ENCODE measurements around the gene IMPG2.

IMPG2 gene

DNA sequence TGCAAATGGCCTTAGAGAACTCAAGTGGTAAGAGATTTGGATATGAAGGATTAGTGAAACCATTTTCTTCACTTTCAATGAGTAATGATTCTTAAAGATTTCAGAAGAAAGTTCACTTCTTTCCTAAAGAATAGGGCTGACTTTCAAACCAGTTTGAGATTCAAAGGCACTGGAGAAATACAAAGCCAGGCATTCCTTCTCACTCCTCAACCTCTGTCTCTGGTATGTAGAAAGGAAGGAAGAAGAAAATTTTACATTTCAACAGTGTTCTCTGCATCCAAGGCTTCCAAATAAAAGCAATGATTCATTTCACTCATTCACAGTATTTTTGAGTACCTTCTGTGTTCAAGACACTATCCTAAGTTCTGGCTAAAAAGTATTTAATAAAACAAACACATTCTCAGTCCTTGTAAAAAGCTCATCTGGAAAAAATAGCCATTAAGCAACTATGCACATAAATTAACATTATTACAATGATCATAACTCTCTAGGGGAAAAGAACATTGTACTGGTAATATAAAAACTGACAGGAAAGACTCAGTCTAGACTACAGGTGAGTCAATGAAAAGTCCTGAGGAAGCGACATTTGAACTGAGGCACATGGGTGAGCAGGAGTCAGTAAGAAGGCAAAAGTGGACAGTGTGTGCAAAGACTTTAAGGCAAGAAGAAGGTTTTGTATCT, 79.5 kb downstream of the IMPG2 start:
- DNase-seq (ENCODE audit: low spot score), result no peak

DNA sequence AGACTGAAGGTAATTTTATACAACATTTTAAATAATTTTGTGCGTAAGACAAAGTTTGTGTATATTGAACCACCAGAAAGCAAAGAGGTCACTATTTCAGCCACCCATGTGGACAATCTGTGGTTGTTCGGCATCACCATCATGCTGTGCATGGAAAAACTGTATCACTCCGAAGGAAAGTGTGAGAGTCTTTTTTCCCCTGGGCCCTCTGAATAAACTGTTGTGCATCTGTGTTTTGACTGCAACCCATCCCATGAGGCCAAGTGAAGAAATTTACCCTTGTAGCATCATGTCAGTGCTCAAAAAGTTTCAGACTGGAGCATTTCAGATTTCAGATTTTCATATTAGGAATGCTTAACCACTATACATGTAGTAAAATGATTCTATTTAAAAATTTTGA, 85.3 kb downstream of the IMPG2 start:
- no peak for DNase-seq (ENCODE audit: low spot score)

DNA sequence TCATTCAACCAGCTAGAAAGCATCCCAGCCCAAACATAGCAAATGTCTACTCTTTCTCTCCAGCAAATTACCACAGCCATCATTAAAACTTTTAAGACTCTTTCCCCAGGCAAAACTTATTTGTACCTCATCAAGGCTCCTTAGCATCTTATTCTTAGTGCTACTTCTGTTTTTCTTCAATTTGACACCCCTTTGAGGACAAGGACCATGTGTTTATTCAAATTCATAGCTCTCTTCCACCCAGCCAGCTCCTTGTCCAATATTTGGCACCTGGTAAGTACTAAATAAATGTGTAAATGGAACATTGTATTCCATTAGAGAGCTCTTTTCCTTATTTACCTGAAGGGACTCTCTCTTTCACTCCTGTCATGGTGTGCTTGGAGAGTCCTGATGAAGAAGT, 89.8 kb downstream of the IMPG2 start:
- DNase-seq (ENCODE audit: low spot score), result no peak

DNA sequence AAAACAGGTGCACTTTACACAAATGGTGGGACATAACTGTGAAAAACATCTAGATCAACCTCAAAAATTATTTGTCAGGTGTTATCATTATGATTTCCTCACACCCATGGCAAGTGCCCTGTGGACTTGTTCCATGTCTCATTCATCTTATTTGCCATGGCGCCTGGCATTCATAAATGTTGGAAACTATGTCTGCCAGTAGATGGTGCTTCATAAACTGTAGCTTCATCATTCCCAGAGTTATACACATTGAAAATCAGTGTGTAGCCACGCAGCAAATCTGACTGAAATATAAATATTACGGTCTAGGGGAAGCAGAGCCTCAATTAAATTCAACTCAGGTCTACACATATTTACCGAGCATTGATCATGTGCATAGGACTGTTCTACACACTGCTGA, 90.7 kb downstream of the IMPG2 start:
- no peak for DNase-seq (ENCODE audit: low spot score)

DNA sequence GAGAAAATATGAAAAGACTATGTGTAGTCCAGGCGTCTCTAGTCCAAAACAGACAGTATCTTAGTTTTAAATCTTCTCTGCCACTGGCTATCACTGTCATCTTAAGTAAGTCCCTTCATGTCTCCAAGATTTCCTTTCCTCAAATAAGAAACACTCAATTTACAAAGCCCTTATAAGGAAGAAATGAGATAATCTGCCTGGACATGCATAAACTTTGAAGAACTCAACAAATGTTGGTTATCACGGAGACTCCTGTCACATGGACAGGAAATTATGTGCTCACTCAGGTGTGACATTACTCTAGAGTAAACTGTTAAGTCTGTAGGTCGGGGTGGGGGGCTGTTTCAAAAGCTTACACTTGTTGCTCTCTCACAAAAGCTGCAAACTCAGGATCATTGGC, 91.9 kb downstream of the IMPG2 start:
- no peak for DNase-seq (ENCODE audit: low spot score)

DNA sequence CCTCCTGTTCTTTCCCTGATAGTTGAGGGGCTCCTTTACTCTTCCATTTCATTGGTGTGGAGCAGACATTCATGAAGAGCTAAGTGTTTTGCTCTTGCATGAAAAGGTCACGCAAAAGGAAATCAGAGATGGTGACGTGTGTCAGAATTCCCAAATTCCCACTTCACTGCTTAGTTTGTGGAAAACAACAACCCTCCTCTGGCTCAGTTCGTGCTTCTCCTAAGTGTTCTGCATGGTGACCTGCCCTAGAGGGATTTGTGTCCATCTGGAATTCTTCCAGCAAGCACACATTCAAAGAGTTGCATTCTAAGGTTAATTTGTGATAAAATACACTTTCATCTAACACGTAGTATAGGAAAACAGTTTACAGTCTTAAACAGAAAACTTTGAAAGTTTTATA, 95.6 kb downstream of the IMPG2 start:
- no peak for DNase-seq (ENCODE audit: low spot score)

DNA sequence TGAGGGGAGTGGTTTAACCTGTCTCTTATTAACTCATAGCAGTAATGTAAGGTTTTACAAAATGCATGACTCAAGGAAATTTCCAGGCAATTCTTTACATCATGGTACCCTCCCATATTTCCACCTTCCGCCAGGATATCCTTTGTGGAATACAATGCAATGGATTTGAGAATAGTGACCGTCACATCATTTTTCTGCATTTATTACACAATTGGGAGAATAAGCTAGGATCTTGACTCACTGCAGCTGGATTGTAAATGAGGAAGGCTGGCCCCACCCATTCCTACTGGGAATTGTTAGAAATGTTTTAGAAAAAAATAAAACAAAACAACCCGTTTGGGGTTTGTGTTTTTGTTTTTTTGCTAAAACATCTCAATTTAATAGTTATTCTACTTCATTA, 97.4 kb downstream of the IMPG2 start:
- DNase-seq (ENCODE audit: low spot score), result no peak

DNA sequence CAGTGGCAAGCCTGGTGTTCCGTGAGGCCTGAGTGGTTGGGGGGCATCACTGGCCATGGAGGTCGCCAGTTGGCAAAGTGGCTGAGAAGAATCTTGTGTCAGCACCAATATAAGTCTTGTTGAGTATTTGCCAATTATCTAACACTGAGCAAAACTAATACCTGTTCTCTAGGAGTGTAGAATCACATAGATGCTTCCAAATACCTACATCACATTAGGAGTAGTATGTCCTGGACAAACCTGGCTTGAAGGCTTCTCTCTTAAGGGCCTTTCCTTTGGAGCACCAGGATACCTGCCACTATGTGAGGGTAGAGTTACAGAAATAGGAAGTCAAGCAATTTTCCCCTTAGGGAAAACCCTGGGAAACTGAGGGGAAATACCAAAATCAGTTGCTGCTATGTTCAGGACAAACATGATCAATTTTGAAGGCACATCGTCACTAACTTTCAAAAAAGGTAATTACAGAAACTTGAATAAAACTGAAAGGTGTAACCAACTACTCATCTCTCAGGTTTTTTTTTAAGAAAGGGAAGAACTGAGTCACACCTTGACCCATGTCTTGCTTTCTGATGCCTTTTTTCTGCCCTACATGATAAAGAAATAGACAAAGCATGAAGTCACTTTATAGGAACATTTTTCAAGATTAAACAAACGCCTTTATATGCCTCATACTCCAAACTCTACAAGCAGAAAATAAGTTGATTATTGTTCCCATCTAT, 100.4 kb downstream of the IMPG2 start:
- no peak for DNase-seq (ENCODE audit: low spot score)

DNA sequence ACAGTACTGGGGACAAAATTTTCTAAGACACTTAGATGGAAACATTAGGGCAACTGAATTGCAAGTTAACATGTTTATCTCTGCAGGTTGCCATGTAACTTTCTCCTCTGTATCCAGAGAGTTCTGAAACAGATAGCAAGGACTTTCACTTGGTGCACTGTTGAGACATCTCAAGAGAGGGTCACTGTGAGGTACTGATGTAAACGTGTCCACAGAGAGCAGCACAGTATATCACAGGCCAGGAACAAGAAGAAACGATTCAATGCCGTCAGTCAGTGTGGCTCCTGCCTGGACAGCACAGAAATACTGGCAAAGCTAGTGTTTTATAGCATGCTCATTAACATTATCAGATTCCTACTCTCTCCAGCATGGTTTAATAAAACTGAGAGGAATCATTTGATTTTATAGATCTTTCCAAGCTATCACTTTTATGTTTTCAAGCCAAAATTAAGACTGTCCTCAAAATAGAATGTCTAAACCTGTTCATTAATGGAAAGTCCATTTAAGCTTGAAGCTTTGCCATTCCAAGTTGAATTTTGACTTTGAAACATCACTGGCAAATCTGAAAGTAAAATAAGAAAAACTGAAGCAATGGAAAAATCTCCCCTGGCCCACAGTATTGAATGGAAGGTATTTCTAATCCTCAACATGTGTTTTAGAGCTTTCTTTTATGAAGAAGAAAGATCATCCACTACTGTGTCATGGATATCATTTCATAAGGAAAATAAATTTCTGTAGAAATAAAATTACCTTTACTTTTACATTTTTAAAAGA, 102.7 kb downstream of the IMPG2 start:
- DNase-seq (ENCODE audit: low spot score), result no peak

DNA sequence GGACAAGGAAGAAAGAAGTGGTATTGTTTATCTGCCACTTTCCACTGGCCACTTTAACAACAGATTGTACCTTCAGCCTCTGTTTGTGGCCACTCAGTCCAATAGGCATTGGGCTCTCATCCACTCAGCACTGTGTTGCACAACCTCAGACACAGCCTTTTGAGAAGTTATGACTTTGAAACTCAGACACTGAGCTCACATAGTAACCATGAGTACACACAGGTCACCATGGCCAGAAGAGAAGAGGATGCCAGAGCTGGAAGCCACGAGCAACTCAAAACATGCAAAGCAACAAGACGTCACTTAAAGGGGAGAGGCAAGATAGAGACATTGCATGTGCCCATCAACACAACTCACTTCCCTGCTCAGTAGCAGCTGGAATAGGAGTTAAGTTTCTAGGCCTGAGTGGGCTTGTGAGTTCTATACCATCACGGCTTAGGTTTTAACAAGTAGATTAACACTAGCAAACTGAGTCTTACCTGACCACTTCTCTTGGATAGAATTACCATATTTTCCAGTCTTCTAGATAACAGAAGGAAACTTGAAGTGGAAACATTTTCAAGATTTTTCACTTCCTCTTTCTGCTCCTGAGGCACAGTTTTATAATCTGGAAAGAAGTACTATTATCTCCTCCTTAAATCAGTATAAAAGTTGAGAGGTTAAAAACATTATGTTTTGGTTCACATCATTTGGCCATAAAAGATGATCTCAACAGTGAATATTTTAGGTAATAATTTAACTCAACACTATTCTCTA, 103.5 kb downstream of the IMPG2 start:
- DNase-seq (ENCODE audit: low spot score), result no peak

DNA sequence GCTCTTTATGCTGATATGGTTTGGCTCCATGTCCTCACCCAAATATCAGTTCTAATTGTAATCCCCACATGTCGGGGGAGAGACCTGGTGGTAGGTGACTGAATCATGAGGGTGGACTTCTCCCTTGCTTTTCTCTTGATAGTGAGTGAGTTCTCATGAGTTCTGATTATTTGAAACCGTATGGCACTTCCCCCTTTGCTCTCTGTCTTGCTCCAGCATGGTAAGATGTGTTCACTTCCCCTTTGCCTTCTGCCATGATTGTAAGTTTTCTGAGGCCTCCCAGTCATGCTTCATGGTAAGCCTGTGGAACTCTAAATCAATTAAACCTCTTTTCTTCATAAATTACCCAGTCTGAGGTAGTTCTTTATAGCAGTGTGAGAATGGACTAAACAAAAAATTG, 107.6 kb downstream of the IMPG2 start:
- DNase-seq (ENCODE audit: low spot score), result no peak

DNA sequence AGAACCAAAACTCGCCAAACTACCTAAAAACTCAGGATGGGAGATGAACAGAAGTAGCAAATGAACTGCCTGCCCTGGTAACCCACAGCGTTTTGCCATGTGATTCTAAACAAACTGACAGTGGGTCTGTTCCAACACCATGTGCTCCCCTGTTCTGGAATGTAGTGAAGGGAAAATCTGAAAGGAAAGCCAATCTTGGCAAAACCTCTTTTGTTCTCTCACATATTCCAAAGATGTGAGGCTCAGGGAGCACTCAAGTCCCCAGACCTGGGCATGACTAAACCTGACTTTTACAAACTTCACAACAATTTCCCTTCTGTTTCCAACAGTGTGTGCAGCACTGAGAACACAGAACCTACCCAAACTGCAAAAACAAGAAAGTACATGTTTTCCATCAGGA, 116.1 kb downstream of the IMPG2 start:
- DNase-seq (ENCODE audit: low spot score), result no peak

DNA sequence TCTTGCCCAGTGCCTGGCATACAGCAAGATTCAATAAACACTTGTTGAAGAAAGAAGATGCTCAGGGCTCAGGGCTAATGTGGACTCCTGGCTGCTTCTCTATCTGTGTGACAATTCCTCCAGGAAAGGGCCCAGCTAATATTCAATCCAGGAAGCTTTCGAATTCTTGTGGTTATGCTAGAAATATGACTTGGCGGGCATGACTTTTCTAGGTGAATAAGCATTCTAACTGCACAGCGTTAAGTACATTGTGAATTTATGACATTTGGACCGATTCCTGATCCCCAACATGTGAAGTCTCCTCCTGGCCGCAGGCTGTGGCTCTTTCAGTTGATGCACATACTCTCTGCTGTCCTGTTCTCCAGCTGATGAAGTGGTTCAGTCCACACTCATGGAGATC, 117.0 kb downstream of the IMPG2 start:
- DNase-seq (ENCODE audit: low spot score), result no peak

DNA sequence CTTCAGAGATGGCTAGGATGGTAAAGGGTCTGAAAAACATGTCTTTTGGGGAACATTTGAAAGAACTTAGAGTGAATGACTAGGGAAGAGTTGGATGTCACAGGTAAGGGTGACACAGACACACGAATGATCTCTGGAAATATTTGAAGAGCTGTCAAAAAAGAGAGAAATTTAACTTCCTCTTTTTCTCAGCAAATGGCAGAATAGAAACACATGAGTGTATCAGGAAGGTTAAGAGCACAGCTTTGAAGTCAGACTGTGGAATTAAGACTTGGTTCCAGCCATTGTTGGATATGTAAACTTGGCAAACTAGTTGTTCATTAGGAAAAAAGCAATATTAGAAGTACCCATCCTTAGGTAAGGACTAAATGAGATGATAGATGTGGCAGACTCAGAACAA, 117.7 kb downstream of the IMPG2 start:
- no peak for DNase-seq (ENCODE audit: low spot score)

DNA sequence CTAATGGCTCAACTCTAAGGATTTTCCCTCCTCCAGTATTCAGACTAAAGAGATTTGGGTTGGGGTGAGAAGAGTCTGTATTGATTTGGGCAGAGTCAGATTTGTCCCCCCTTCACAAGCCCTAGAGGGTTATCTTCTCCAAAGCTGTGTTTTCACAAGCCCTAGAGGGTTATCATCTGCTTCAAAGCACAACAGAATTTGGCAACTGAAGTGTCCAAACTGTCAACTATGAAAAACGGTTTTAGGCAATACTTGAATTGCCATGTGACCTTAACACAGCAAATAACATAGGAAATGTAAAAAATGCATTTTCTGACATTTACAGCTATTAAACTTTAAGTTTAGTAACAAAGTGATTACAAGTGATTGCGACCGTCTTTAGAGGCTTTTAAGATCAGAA, 119.9 kb downstream of the IMPG2 start:
- no peak for DNase-seq (ENCODE audit: low spot score)

DNA sequence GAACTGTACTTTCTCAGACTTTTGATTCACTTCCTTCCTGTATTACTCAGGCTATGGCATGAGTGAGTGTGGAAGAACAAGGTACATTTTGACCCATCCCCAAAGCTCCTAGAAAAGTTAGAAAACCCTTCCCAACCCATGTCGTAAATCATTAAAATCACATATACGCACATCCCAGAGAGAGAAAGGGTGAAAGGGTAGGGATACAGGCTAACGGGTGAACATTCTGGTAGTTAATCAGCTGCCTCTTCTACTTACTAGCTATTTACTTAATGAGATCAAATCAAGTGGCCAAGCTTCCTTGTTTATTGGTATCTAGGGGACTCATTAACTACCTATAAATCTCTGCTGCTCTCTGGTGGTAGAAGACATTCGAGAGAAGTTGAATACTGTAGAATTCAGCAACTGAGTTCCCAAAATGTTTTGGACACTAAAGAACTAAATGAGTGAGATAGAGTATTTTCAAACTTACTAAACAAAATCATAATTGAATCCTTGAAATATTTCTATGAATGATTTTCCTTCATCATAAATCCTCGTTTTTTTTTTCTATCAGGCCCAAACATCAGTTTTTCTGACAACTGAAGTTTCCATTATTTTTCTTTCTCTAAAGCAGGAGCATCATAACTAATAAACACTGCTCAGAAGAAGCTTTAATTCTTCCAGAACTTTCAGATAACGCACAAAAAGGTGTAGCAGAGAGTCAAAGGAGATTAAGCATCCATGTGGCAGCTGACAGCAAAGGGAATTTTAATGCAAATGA, 124.2 kb downstream of the IMPG2 start:
- no peak for DNase-seq (ENCODE audit: low spot score)

DNA sequence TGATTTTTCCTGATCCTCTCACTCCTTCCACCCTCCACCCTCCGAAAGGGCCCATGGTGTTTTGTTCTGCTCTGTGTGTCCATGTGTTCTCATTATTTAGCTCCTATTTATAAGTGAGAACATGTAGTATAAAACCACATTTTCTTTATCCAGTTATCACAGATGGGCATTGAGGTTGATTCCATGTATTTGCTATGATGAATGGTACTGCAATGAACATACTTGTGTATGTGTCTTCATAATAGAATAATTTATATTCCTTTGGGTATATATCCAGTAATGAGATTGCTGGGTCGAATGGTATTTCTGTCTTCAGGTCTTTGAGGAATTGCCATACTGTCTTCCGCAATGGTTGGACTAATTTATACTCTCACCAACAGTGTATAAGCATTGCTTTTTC, 126.0 kb downstream of the IMPG2 start:
- no peak for DNase-seq (ENCODE audit: low spot score)

DNA sequence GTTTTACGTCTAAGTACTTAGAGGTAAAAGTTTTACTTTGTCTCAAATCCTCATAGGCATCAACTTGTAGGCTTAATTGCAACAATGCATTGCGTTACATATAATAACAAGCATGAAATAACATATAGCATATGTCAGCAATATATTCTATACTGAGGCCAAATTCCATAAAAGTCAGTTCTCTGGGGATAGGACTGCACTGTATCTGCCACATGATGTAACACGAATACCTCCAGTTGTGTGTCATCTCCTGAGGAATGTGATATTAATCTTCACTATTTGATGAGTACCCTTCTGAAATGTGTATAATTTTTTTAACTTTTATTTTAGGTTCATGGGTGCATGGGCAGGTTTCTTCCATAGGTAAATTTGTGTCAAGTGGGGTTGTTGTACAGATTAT, 126.4 kb downstream of the IMPG2 start:
- DNase-seq (ENCODE audit: low spot score), result no peak

DNA sequence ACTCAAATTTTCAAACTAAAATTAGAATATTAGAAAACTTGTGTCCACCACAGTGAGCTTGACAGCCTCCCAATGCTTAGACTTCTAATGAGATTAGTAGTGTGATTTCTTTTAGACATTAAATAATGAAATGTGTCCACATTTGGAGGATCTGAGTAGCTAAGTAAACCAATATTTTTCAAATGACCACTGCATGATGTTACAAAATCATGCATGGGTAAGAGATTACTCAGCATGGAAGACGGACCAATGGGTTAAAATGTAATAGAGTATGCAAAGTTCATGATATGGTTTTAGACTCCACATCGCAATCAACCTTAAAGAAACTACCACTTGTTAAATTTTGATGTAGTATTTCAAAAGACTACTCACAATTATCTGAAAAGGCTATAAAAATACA, 130.6 kb downstream of the IMPG2 start:
- no peak for DNase-seq (ENCODE audit: low spot score)

DNA sequence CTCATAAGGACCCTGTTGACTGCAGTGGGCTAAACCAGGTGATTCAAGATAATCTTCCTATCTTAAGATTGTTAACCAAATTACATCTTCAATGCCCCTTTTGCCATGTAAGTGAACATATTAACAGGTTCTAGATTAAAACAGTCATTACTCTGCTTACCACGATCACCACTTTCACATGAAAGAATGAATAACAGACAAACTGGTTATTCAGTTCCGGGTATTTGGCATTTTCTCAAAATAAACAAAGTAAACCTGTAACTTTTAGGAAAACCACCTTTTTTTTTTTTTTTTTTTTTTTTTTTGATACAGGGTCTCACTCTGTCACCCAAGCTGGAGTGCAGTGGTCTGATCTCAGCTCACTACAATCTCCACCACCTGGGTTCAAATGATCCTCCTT, 131.2 kb downstream of the IMPG2 start:
- DNase-seq (ENCODE audit: low spot score), result no peak

DNA sequence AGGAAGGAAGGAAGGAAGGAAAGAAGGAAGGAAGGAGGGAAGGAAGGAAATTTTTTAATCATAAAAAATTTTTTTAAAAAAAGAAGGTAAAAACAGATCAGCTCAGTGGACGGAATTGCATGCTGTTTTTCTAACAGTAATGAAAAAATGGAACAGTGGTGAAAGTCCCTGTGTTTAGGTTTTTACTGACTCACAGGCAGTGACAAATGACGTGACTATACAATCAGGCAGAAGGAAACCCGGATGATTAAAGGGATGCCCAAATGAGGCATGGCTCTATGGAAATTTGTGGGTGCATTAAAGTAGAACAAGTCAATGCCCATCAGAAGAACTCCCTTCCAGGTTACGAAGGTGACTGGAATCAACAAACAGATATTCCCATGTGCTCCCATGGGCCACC, 135.0 kb downstream of the IMPG2 start:
- no peak for DNase-seq (ENCODE audit: low spot score)

DNA sequence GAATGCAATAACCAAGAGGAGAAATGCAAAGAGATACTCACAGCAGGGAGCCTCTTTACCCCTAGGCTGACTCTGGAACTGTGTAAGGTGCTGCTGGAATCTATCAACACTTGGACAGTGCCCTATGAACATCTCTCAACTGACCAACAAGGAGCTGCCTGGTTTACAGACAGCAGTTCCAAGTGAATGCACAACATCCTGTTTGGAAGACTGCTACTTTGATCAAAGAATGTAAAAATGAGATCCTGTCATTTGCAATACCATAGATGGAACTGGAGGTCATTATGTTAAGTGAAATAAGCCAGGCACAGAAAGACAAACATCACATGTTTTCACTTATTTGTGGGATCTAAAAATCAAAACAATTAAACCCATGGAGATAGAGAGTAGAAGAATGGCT, 136.3 kb downstream of the IMPG2 start:
- no peak for DNase-seq (ENCODE audit: low spot score)
